K562 (cell line): ENCODE results near the gene CDR2L. TPM values are rescaled to one million over a fixed set of nuclear protein-coding genes. Genes with fewer than 3 reads are reported as not detected.

Source experiments
- CBX2 ChIP-seq: fragments of 200-600 bp; sonication (generic); IDR thresholded peaks from one replicate; pipeline ENCODE4 v1.6.1; 2012; ENCODE audit warnings: mild to moderate bottlenecking, low read length, inconsistent platforms; ENCODE audit not compliant: insufficient read depth, poor library complexity, severe bottlenecking
- CREM ChIP-seq: IDR thresholded peaks from 2 replicates; pipeline ENCODE4 v1.6.1; 2014; ENCODE audit warnings: antibody characterized with exemption, low read depth
- ESRRA ChIP-seq: fragments of 450-650 bp; IDR thresholded peaks from 2 replicates; pipeline ENCODE4 v1.6.1; 2014; ENCODE audit warnings: low read depth, mild to moderate bottlenecking, moderate library complexity, borderline replicate concordance
- MXI1 ChIP-seq: IDR thresholded peaks from 2 replicates; pipeline ENCODE4 v1.6.1; 2011; ENCODE audit warnings: low read depth, mild to moderate bottlenecking, improper control_type of control experiment, low read length
- NR2F6 ChIP-seq: fragments of 450-650 bp; formaldehyde crosslinking; IDR thresholded peaks from 2 replicates; pipeline ENCODE4 v1.4.0; 2020; ENCODE audit warnings: mild to moderate bottlenecking
- PHF20 ChIP-seq: fragments of 450-650 bp; IDR thresholded peaks from 2 replicates; pipeline ENCODE4 v1.6.1; 2018; ENCODE audit not compliant: partially characterized antibody
- PML ChIP-seq: IDR thresholded peaks from 2 replicates; pipeline ENCODE4 v1.6.1; 2012; ENCODE audit warnings: low read length, inconsistent platforms
- SMAD2 ChIP-seq: fragments of 150-350 bp; IDR thresholded peaks from 2 replicates; pipeline ENCODE4 v1.6.1; 2014; ENCODE audit warnings: low read depth, mild to moderate bottlenecking, low read length
- U2AF2 ChIP-seq: fragments of 200-400 bp; formaldehyde crosslinking; optimal IDR thresholded peaks from 2 replicates; pipeline ENCODE3; 2017; ENCODE audit warnings: low read depth, mild to moderate bottlenecking, low read length
- ZKSCAN1 ChIP-seq: fragments of 150-350 bp; IDR thresholded peaks from 2 replicates; pipeline ENCODE4 v1.6.1; 2016; ENCODE audit warnings: low read depth, low read length
- ZNF174 ChIP-seq: fragments of 250-450 bp; sonication (Bioruptor Pico); IDR thresholded peaks from 2 replicates; pipeline ENCODE4 v1.4.0; 2020; ENCODE audit warnings: mild to moderate bottlenecking
- ZNF445 ChIP-seq: fragments of 250-450 bp; sonication (Bioruptor Pico); IDR thresholded peaks from 2 replicates; pipeline ENCODE4 v1.4.0; 2020; ENCODE audit warnings: low read depth, mild to moderate bottlenecking, moderate library complexity
- polyA plus RNA-seq, 8 experiments: library from polyadenylated mRNA; depleted of rRNA in 4 of 8; stranded (reverse) in 5 of 8; unstranded in 3 of 8; fragments of >200 nt; fragmentation: Nextera tagmentation in 2 of 8; fragmentation: Illumina TruSeq in 1 of 8; extraction: Ambion mirVana in 2 of 8; extraction: Trizol in 1 of 8; gene quantifications; 2 replicates each; pipeline versions ENCODE4 v1.2.1 to v1.2.3, GENCODE V29; 2011 to 2014; ENCODE audit warnings: inconsistent platforms in 1 of 8, missing spikeins in 1 of 8
- total RNA-seq, 7 experiments: library from RNA; depleted of rRNA in 6 of 7; stranded (reverse); fragments of >200 nt in 6 of 7; fragmentation: Illumina TruSeq in 2 of 7; extraction: Trizol in 2 of 7; gene quantifications; 2 replicates each; pipeline versions ENCODE4 v1.2.1 to v1.2.3, GENCODE V29; 2011 to 2021; ENCODE audit warnings: low replicate concordance in 1 of 7
- TF ChIP-seq, protein P1 (sequence below), 2 experiments: IDR thresholded peaks in 1 of 2; conservative IDR thresholded peaks in 1 of 2; 2 replicates each; pipeline ENCODE4 v1.6.1; 2016; ENCODE audit warnings: low read depth in 2 of 2, mild to moderate bottlenecking in 1 of 2, missing compliant biosample characterization in 1 of 2, missing genetic modification characterization in 1 of 2, moderate library complexity in 1 of 2
- TF ChIP-seq, protein P2 (sequence below): fragments of 250-450 bp; sonication (Bioruptor Pico); IDR thresholded peaks from 2 replicates; pipeline ENCODE4 v1.5.0; 2021
- TF ChIP-seq, protein P3 (sequence below): sonication (generic); formaldehyde crosslinking; IDR thresholded peaks from 2 replicates; pipeline ENCODE4 v1.8.0; 2023; ENCODE audit warnings: mild to moderate bottlenecking, missing genetic modification reagents
- TF ChIP-seq, protein P4 (sequence below): sonication (generic); formaldehyde crosslinking; IDR thresholded peaks from 2 replicates; pipeline ENCODE4 v1.9.0; 2022; ENCODE audit warnings: mild to moderate bottlenecking, missing genetic modification reagents
- TF ChIP-seq, protein P5 (sequence below): fragments of 250-450 bp; sonication (Bioruptor Pico); IDR thresholded peaks from 2 replicates; pipeline ENCODE4 v1.8.0; 2021; ENCODE audit warnings: moderate library complexity, mild to moderate bottlenecking, inconsistent platforms
- TF ChIP-seq, protein P6 (sequence below): fragments of 250-450 bp; sonication (Bioruptor Pico); IDR thresholded peaks from 2 replicates; pipeline ENCODE4 v1.4.0; 2020; ENCODE audit warnings: borderline replicate concordance

CDR2L gene
- total and polyA plus RNA-seq, 9 of the 15 experiments (the other 6 are each of a cell fraction or from before 2014, with no cell fraction given), result 2.7 to 16.0 (median 7.3) TPM

DNA sequence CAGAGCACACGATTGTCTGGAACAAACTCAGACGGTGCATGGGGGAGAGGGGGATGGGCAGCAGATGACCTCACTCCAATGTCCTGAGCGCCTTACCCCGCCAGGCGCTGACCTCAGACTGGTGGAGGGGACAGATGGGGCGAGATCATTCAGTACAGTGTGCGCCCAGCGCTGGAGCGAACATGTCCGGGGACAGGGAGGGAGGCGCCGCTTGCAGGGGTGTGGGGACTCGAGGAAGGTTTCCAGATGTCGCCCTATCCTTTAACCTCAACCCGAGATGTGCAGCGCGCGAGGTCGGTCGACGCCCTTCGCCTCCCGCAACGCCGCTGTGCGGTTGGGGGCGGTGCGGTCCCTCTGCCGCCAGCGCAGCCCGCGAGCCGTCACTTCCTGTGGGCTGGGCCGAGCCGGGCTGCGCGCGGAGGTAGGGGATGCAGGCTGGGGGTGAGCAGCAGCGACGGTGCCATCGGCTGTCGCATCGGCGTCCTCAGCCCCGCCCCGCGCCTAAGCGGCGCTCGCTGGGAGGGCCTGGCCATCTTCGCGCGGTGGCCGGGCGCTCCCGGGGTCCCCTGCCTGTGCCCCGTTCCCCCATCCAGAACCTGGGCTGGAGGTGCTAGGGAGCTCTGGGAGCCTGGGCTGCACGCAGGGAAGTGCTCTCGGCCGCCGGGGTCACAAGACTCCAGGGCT lies 5.3 kb upstream of the CDR2L start (continued):
- TF ChIP-seq, protein P1, sequence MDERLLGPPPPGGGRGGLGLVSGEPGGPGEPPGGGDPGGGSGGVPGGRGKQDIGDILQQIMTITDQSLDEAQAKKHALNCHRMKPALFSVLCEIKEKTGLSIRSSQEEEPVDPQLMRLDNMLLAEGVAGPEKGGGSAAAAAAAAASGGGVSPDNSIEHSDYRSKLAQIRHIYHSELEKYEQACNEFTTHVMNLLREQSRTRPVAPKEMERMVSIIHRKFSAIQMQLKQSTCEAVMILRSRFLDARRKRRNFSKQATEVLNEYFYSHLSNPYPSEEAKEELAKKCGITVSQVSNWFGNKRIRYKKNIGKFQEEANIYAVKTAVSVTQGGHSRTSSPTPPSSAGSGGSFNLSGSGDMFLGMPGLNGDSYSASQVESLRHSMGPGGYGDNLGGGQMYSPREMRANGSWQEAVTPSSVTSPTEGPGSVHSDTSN (CRISPR knock-in tag; IDR thresholded peaks at IDR 0.05; ENCODE audit: low read depth), result no peak
- TF ChIP-seq, protein P1 (tag; conservative IDR thresholded peaks at IDR 0.05; ENCODE audit: low read depth), result no peak
- TF ChIP-seq CBX2 (no peak), CREM (peak; percentile 79), ZKSCAN1 (no peak), MXI1 (0 out of 2 replicates have a peak, but pooled peaks have one; percentile 12), NR2F6 (CRISPR knock-in tag) (no peak), SMAD2 (no peak), PML (peak; percentile 49; the same call in 1 of the 2 replicates), ESRRA (peak; percentile 97), PHF20 (peak; percentile 48), ZNF174 (CRISPR knock-in tag) (no peak), U2AF2 (no peak), ZNF445 (CRISPR knock-in tag) (no peak)
- TF ChIP-seq, protein P2, sequence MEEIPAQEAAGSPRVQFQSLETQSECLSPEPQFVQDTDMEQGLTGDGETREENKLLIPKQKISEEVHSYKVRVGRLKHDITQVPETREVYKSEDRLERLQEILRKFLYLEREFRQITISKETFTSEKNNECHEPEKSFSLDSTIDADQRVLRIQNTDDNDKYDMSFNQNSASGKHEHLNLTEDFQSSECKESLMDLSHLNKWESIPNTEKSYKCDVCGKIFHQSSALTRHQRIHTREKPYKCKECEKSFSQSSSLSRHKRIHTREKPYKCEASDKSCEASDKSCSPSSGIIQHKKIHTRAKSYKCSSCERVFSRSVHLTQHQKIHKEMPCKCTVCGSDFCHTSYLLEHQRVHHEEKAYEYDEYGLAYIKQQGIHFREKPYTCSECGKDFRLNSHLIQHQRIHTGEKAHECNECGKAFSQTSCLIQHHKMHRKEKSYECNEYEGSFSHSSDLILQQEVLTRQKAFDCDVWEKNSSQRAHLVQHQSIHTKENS (CRISPR knock-in tag), result no peak
- TF ChIP-seq, protein P3, sequence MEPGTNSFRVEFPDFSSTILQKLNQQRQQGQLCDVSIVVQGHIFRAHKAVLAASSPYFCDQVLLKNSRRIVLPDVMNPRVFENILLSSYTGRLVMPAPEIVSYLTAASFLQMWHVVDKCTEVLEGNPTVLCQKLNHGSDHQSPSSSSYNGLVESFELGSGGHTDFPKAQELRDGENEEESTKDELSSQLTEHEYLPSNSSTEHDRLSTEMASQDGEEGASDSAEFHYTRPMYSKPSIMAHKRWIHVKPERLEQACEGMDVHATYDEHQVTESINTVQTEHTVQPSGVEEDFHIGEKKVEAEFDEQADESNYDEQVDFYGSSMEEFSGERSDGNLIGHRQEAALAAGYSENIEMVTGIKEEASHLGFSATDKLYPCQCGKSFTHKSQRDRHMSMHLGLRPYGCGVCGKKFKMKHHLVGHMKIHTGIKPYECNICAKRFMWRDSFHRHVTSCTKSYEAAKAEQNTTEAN, result 0 out of 2 replicates have a peak, but pooled peaks have one; percentile 62
- TF ChIP-seq, protein P4, sequence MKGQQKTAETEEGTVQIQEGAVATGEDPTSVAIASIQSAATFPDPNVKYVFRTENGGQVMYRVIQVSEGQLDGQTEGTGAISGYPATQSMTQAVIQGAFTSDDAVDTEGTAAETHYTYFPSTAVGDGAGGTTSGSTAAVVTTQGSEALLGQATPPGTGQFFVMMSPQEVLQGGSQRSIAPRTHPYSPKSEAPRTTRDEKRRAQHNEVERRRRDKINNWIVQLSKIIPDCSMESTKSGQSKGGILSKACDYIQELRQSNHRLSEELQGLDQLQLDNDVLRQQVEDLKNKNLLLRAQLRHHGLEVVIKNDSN (CRISPR knock-in tag), result no peak
- TF ChIP-seq, protein P5, sequence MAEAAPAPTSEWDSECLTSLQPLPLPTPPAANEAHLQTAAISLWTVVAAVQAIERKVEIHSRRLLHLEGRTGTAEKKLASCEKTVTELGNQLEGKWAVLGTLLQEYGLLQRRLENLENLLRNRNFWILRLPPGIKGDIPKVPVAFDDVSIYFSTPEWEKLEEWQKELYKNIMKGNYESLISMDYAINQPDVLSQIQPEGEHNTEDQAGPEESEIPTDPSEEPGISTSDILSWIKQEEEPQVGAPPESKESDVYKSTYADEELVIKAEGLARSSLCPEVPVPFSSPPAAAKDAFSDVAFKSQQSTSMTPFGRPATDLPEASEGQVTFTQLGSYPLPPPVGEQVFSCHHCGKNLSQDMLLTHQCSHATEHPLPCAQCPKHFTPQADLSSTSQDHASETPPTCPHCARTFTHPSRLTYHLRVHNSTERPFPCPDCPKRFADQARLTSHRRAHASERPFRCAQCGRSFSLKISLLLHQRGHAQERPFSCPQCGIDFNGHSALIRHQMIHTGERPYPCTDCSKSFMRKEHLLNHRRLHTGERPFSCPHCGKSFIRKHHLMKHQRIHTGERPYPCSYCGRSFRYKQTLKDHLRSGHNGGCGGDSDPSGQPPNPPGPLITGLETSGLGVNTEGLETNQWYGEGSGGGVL (CRISPR knock-in tag), result no peak
- TF ChIP-seq, protein P6, sequence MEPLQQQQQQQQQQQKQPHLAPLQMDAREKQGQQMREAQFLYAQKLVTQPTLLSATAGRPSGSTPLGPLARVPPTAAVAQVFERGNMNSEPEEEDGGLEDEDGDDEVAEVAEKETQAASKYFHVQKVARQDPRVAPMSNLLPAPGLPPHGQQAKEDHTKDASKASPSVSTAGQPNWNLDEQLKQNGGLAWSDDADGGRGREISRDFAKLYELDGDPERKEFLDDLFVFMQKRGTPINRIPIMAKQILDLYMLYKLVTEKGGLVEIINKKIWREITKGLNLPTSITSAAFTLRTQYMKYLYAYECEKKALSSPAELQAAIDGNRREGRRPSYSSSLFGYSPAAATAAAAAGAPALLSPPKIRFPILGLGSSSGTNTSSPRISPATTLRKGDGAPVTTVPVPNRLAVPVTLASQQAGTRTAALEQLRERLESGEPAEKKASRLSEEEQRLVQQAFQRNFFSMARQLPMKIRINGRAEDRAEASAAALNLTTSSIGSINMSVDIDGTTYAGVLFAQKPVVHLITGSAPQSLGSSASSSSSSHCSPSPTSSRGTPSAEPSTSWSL (CRISPR knock-in tag), result no peak
